ENCODE data around the gene IQCK.

IQCK gene

DNA sequence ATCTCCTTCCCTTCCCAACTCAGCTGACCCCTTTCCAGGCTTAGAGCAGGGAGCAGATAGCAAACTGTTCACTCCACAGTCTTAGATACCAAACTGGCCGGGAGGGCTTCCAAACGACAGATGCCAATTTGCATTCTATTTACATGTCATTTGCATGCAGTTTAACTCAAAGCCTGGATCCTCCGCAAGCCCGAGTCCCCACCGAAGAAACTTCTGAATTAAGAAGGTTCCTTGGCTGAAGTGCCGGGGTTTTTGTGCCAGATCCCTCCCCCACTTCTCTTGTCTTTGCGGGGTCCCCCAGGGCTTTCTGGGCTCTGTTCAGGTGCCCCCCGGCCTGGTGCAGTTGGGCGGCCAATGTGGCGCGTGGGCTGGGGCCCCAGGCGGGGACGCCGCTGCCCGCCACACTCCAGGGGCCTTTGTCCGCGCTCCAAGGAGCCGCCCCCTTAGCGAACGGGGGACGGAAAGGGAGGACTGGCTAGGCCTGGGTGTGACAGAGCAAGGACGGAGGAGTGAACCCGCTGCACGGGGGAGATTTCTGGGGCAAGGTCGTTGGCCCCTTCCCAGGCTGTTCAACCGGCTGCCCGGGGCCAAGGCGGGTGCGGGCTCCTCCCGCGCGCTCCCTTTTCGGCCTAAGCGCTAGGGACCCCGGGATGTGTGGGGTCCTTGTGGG, 165.4 kb downstream of the IQCK start:
- DNase-seq (ENCODE audit: low read depth in 1 of 2, low spot score in 1 of 2), result no peak

DNA sequence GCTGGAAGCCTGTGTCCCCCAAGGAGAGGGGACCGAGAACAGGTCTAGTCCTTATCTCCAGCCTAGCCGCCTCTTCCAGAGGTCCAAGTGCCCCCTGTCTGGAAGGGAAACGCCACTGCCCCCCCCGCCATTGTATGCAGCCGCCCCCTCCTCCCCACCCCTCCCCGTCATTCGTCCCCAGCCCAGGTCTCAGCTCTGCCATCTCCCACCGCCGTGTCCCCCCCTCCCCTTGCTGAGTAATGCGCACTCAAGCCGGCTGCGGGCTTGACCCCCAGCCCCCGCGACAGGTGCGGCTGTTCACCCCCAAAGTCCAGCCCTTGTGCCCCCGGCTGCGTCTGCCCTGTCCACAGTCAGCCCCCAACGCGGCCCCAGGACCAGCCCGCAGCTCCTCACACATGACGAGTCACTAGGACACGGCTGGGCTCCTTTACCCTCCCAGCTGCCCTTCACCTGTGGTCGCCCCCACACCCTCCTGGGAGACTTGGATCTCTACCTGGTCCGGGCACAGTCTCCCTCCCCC, 166.0 kb downstream of the IQCK start:
- DNase-seq (ENCODE audit: low read depth in 1 of 2, low spot score in 1 of 2), result no peak

DNA sequence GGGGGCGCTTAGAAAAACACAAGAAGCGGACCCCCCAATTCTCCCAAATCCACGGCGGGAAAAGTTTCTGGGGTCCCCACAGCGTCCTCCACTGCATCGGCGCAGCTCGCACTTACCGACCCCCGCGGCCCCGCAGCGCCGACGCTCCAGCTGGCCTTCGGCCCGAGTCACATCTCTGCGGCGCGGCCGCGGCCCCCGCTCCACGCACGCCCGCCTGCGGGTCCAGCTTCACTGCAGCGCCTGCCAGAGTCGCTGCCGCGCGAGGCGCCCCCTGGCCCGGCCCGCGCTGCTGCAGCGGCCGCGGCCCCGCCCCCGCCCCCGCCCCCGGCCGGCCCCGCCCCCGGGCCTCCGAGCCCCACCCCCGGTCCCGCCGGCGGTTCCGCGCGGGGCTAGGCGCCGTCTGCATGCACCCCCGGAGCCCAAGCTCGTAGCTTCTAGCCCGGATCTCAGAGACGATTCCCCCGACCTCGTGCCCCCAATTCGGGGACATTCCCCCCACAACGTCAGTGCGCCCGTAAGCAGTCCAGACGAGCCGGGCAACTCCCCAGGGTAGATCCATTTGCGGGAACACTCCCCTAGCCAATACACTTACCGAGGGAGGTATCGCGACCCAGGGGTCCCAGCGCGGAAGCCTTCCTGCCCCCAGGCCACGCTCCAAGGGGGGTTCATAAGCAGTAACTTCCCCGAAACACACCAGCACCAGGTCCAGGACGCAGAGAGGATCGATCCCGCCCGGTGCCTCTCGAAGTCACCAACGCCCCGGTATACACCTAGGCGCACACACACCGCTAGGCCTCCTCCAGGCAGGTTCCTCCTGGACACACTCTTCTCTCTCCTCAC, 166.8 kb downstream of the IQCK start, which contains the start of gene GPRC5B:
Gene GPRC5B (minus strand): TSS at position 238 of the 840 bp plus-strand sequence. CDS start 12,003 bp downstream, outside the sequence.
- peak; percentile 11 to 35 for DNase-seq (ENCODE audit: low read depth in 1 of 2, low spot score in 1 of 2)

DNA sequence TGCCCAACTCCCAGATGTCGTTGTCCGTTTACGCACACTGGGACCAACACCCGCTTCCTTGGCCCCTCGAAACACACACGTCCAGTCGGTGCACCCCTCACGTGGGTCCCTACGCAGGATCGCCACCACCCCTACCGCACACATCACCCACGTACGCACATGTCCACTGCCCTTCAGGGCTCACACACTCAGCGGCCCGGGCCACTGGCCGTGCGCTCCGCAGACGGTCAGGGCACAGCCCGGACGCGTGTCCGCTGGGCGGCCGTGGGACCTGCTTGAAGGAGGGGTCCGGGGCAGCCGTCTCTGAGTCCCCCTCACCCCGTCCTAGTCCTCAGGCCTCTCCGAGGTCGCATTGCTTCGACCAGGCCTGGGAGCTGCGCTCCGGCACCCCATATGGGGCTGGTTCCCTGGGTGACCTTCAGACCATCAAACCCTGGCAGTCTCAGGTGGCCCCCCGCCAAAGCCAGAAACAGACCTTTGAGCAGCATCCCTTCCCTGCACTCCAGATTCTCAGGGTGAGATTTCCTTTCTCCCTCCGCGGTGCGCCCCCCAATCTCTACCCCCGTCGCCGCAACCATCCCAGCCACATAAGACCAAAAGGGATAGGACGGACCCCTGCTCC, 167.5 kb downstream of the IQCK start:
- DNase-seq (ENCODE audit: low read depth in 1 of 2, low spot score in 1 of 2), result no peak

DNA sequence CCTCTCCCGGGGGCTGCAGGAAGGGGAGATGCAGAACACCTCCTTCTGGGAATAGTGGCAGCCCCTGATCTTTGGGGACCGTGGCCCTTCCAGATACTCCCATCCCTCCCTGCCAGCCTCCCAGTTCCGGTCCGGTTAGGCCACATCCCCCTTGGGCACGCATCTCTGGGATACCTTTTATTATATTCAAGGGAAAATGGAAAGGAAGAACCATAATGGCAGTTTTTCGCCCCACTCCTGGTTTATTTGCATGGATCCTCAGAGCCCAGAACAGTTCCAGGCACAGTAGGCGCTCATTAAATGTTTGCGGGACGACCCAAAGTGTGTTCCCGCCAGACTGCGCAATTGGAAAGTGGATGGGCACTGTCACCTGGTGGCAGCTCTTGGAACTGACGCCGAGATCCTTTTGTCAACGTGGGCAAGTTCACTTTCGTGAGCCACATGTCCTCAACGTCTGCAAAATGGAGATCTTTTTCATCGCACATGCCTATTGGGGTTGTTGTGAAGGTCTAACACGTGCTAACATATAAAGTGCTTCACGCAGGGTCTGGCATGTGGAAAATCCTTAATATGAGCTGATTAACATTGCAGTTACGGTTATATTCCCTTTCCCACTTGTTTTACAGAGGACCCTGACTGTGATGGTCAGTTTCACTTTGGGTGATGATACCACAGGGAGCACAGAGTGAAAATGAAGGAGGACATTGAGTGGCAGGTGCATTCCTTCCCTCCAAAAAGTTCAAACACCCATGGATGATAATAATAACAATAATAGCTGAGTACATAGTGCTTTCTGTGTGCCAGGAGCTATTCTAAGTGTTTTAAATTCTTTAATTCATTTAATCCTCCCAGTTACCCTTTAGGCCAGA, 168.2 kb downstream of the IQCK start:
- DNase-seq (ENCODE audit: low read depth in 1 of 2, low spot score in 1 of 2), result peak; percentile 79 to 84

DNA sequence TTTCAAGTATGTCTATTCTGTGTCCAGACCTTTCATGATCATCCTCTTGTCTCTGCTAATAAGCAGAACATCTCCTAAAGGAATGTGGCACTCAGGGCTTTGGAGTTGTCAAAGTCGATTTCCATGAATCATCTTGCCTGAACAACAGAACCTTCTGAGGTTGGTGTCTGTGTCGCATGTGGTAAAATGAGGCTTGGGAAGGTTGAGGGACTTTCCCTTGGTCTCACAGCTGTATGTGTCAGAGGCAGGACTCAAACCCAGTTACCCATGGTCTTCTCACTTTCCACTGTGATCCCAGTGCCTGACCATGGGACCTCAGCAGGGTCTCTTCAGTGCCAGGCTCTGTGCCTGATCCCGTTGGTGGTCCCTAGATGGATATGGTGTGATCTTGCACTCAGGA, 170.8 kb downstream of the IQCK start:
- DNase-seq (ENCODE audit: low read depth in 1 of 2, low spot score in 1 of 2), result no peak

DNA sequence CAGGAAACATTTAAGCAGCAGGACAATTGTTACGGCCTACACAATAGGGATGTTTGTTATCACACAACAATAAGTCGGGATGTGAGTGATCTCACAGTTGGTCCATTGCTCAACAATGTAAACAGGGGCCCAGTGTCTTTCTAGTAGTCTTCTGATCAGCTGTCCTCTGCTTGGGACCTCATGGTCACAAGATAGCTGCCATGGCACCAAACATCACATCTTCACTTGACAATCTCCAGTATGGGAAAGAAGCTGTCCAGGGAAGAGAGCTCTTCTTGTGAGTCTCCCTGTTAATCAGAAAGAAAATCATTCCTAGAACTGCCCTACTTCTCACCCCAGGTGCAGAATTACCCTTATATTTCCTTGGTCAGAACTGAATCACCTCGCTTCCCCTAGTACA, 172.8 kb downstream of the IQCK start:
- DNase-seq (ENCODE audit: low read depth in 1 of 2, low spot score in 1 of 2), result no peak

DNA sequence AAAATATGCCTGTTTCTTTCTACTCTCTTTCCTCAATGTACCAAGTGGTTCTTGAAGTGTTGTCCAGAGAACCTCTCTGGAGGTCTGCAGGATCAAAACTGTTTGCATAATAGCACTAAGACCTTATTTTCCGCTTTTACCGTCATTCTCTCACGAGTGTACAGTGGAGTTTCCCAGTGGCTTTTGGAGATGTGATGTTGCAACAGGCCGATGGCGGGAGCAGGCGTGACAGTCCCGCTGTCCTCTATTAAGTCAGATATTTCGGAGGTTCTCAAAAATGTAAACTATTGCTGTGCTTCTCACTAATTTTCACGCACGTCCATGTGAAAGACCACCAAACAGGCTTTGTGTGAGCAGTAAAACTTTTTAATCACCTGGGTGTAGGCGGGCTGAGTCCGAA, 174.8 kb downstream of the IQCK start:
- no peak for DNase-seq (ENCODE audit: low read depth in 1 of 2, low spot score in 1 of 2)

DNA sequence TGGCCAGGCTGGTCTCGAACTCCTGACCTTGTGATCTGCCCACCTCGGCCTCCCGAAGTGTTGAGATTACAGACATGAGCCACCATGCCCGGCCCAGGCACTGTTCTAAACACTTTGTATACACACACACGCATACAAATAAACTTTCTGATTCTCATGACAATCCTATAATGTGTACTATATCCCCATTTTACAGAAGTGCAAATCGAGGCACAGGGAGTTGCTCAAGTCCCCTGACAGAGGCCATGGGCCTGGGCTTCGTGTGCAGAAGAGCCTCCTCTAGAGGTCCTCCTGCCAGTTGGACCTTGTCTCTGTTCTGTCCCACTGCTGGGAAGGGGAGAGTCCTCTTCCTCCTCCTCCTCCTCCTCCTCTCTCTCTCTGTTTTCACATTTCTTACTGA, 176.5 kb downstream of the IQCK start:
- DNase-seq (ENCODE audit: low read depth in 1 of 2, low spot score in 1 of 2), result no peak

DNA sequence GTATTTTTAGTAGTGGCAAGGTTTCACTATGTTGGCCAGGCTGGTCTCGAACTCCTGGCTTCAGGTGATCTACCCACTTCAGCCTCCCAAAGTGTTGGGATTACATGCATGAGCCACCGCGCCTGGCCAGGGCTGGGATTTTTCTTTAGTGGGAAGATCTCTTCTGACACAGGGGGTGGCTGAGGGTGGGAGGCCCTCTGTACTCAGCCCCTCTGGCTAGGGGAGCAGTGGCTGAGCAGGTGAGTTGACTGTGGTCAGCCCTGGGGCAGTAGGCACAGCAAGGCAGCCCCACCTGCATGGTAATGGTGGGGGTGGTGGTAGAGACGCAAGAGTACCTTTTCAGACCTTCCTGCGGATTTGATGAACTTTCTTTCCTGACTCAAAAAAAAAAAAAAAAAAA, 178.9 kb downstream of the IQCK start:
- no peak for DNase-seq (ENCODE audit: low read depth in 1 of 2, low spot score in 1 of 2)

DNA sequence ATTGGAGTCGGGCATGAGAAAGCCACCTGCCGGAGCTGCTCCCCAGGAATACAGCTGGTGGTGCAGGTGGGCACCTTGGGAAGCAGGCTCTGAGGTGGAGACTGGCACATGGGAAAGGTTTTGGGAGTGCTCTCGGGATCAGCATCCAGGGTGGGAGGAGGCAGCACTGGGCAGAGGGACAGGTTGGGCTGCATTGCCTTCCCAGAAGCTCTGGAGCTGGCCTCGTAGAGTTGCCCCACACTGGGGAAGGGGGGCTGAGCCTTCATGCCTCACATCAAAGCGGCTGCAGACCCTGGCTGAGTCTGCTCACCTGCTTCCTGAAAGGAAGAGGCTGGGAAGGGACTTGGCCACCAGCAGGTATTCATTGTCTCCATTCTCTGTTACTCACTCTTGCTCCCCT, 180.1 kb downstream of the IQCK start:
- no peak for DNase-seq (ENCODE audit: low read depth in 1 of 2, low spot score in 1 of 2)

DNA sequence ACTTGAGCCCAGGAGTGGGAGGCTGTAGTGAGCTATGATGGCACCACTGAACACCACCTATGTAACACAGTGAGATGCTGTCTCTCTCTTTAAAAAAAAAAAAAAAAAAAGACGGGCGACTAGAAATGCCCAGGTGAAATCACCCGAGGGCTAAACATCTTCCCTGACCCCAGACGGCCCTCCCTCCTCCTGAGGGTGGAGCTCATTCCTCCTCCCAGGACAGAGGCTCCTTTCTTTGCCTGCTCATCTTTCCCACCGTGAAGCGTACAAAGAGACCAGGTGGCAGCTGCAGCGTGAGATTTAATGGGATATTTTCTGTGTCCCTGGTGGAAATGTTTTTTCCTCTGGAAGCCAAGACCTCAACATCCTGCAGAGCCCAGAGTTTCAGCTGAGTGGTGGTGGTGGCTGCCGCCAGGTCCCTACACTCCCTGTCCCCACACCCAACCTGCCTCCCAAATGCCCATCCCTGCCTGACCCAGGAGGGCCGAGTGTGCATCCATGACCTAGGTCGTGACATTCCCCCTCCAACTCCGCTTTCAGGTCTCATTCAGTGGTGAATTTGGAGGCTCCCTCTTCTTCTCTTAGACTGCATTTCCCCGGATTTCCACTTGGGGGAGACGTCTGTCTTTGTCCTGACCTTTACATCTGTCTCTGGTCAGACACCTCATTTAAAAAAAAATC, 181.0 kb downstream of the IQCK start:
- peak in 1 of 2 donors; percentile 38 for DNase-seq (ENCODE audit: low read depth in 1 of 2, low spot score in 1 of 2)

DNA sequence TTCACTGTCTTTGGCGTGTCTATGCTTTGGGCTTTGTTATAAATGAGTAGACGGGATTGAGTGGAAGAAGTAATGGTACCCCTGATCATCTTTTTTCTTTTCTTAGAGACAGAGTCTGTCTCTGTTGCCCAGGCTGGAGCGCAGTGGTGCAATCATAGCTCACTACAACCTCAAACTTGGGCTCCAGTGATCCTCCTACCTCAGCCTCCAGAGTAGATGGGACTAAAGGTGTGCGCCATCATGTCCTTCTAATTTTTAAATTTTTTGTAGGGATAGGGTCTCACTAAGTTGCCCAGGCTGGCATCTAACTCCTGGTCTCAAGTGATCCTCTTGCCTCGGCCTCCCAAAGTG, 181.5 kb downstream of the IQCK start:
- DNase-seq (ENCODE audit: low read depth in 1 of 2, low spot score in 1 of 2), result no peak

DNA sequence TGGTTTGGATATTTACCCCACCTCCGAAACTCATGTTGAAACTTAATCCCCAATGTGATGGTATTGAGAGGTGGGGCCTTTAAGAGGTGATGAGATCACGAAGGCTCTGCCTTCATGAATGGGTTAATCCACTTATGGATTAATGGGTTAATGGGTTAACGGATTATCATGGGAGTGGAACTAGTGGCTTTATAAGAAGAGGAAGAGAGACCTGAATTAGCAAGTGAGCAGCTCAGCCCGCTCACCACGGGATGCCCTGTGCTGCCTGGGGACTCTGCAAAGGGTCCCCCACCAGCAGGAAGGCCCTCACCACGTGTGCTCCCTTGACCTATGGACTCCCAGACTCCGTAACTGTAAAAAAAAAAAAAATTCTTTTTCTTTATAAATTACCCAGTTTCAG, 183.1 kb downstream of the IQCK start:
- no peak for DNase-seq (ENCODE audit: low read depth in 1 of 2, low spot score in 1 of 2)

DNA sequence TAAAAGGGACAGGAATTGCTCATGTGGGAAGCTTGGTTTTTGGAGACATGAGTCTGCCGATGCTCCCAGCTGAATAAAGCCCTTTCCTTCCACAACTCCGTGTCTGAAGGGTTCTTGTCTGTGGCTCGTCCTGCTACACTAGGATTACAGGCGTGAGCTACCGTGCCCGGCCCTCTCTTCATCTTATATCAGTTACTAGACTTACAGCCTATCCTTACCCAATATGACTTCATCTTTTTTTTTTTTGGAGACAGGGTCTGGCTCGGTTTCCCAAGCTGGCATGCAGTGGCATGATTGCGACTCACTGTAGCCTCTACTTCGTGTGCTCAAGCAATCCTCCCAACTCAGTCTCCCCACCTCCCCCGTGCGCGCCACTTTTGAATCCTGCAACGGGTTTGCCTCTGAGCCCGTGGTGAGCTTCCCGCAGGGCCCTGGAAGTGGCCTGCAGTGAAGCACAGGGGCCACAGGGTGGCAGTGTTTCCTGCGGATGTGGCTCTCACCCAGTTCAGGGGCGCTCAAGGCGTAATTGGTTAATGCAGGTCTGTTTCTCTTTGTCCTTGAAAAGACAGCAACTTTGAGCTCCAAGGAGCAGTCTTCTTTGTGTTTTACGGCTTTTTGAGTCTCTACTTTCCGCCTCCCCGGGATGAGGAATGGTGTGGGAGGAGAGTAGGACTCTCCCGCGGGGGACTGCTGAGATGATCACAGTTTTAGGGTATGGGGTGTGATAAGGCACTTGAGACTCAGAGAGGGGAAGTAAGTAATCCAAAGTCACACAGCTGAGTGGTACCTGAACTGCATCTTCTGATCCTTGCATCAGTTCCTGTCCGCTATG, 189.3 kb downstream of the IQCK start:
- DNase-seq (ENCODE audit: low read depth in 1 of 2, low spot score in 1 of 2), result peak; percentile 49 to 58

Data from activated CD4-positive, alpha-beta T cell treated with anti-CD3 and anti-CD28 coated beads, Interleukin-2, amount 50 U/mL, for 24 hours (primary cell).